ELF-1 (cell line): Measurements from ENCODE around the gene AQP12A.

Experiments used
- DNase-seq: peaks from one replicate; pipeline ENCODE4 v3.0.0-alpha.2; 2016; ENCODE audit warnings: low read depth, low spot score

AQP12A gene

DNA sequence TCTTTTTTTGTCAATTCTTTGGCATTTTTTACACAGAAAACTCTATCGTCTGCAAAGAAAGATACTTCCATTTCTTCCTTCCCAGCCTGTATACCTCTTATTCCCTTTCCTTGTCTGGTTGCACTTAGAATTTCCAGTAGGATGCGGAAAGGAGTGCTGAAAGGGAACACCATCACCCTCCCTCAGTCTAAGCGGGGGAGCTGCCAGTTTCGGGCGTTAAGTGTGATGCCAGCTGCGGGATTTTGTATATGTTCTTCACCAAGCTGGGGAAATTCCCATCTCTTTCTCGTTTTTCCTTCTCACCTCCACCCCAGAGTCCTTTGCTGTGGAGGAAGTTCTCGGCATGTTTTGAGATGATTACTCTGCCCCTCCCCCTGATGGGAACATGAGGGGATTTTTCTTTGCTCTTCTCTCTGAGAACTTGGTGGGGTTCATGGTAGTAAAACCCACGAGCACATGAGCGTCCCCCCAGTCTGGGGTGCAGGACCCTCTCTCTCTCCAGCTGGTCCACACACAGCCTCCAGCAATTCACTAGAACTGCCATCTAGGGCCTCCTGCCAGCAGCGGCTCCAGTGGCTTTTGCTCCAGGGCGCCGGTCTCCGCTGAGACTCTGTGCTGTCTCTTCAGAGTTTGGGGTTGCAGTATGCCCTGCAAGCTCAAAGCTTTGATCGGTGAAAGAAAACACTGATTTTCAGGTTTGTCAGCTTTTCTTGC, 15.5 kb downstream of the AQP12A start:
- DNase-seq, result peak; percentile 45

DNA sequence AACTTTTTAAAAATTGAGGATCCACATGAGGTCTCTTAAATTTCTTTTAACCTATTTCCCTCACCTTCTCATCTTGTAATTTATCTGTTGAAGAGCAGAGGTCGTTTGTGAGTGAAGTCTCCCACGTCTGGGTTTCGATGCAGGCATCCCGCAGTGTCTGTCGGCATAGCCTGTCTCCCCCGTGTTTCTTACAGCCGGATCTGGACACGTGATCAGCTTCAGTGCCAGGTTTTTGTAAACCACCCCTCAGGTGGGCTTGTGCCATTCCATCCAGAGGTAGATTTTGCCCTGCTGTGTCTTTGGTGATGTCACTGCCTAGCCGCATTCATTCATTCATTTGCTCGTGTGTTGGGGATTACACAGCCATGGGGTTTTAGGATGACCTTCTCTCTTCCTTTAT, 16.2 kb downstream of the AQP12A start:
- DNase-seq, result no peak

DNA sequence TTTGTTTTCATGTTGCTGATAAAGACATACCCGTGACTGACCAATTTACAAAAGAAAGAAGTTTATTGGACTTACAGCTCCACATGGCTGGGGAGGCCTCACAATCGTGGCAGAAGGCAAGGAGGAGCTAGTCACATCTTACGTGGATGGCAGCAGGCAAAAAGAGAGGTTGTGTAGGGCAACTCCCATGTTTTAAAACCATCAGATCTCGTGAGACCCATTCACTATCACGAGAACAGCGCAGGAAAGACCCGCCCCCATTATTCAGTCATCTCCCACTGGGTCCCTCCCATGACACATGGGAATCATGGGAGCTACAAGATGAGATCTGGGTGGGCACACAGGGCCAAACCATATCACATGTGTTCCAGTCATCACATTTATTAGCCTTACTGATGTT, 16.8 kb downstream of the AQP12A start:
- DNase-seq, result no peak

DNA sequence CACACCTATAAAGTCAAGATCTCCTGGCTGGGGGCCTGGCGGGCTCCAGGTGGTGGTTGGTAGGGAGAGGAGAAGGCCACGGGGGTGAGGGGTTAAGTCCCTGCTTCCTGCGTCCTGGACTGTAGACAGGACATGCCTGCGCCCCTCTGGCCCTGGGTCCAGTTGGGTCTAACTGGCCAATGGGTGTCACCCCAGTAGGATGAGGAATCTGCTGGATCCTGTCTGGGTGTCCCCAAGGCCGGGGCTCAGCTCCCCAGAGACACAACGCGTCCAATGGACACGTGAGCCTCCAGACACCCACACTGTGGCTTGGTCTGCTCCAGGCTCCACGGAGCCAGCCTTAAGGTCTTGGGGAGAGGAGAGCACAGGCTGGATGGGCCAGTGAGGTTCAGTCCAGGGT, 19.6 kb downstream of the AQP12A start:
- no peak for DNase-seq

DNA sequence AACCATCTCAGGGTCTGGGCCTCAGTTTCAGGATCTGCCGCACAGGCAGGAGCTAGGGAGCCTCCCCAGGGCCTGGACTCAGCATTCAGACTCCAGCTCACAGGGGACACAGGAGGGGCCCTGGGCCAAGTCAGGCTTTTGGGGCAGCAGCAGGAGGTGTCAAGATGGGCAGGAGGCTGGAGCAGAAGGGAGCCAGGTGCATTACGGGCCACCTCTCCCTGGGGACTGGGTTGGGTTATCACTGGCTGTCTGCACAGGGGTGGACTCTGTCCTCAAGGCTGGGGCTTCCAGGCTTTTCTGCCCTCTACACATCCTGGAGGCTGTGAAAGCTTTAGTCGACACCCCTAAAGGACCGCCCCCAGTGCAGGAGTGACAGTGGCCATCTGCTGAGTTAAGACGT, 20.0 kb downstream of the AQP12A start:
- no peak for DNase-seq

DNA sequence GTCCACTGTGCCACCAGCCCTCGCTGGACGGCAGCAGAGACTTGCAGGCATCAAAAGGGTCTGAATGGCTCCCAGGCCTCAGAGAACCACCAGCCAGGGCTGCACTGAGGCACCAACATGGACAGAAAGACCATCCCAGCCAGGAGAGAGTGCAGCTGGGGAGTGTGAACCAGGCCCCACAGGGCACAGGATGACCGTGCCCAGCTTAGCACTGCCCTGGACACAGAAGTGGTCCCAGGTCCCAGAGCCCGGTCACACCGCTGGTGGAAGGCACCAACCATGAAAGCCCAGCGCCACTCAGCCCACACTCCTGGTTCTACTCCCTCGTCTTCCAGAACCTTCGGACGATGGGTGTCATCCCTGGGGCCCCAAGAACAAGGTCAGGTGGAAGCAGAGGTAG, 20.5 kb downstream of the AQP12A start:
- no peak for DNase-seq

DNA sequence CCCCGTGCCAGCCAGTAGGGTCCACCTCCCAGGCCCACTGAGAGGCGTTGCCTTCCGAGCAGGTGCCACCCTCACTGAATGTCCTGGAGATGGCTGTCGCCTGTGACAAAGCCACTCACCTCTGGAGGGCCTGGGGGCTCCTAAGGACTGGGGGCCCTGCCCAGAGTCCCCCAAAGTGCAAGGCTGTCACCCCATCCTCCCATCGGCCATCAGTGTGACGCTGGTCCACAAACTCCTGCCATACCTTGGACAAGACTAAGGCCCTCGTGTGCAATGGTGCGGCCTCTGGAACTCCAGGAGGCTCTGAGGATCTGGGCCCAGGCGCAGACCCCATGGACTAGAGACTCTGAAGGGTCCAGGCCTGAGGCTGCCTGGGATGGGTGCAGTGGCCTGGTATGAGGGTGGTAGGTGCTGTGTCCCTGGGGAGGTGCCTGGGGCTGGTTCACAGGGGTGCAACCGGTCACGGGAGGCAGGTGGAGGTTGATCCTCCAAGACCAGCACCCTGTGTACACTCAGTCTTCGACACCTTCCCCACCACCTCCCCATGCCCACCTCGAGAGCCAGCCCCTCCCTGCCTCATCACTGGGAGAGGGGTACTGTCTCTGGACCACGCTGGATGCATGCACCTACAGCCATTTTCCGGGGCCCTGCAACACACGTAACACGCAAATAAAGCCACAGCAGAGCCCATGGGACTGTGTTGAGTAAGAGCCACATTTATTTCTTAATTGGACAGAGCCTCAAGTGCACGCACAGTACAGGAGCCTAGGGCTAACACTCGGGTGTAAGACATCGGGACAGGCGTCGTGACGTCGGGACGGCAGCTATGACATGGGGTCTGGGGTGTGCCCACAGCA, 21.6 kb downstream of the AQP12A start:
- no peak for DNase-seq

DNA sequence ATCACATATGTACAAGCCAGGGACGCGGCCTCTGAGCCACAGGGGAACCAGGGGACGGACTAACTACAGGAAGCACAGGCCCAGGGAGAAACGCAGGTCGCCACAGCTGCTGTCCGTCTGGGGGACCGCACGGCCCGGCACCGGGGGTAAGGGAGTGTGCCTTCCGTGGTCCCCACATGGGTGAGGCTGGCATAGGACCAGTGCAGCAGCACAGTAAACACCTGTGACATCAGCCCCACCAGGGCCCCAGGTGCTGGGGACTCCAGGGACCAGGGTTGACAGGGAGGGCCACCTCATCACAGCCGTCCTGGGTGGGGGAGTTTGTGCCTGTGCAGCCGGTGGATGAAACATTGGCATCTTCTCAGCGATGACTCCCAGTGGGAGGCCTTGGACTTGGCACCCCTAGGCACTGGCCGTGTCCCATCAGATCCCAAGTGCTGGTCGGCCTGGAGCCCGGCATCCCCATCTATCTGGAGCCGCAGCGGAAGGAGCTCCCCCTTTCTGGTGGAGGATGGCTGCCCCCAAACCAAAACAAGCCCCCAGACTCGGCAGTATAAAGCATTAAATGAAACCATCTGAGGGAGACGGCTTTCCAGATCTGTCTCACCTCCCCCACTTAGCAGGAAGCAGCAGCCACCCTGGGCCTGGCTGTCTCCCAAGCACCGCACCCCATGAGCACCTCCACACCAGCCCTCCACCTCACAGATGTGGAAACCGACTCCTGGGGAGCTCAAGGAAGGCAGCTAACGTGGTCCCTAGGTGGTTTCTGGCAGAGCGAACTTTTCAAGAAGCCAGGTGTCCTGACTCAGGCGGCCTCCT, 22.5 kb downstream of the AQP12A start:
- no peak for DNase-seq

DNA sequence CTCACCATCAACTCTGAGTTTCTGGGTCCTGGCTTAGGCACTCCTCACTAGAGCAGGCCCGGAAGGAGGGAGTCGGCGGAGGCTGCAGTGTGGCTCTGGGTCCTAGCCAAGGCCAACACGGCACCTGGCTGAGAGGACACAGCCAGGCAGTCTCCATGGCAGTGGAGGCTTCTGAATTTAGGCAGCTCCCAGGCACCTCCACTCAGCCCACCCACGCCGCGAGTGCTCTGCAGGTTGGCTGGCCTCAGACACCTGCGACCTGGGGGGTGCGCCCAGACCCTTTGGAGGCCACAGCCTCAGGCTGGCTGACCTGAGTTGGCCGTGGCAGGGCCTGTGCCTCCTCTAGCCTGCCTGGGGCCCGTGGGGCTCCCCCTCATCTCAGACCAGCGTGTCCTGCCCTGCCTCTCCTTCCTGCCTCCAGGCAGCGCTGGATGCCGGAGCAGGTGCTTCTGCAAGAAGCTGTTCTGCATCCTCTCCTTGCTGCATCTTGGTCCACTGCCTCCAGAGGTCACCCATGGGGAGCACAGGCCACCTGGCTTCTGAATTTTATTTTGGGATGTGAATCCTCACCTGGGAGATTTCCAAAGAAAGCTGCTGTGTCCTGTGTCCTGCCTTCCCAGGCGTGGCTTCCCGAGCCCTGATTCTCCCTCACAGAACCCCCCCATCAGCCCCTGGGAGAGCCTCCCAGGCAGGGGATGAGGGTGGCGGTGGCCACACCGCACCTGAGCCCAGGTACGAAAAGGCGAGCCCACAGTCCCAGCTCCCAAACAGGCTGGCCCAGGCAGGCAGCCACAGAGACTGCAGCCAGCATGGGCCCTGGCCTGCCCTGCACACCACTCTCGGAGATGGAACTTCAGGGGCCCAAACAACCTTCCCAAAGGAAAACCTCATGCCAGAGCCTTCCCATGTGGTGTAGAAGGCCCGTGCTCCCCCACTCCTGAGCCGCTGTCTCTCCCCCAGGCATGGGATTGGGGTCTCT, 23.4 kb downstream of the AQP12A start:
- DNase-seq, result no peak

DNA sequence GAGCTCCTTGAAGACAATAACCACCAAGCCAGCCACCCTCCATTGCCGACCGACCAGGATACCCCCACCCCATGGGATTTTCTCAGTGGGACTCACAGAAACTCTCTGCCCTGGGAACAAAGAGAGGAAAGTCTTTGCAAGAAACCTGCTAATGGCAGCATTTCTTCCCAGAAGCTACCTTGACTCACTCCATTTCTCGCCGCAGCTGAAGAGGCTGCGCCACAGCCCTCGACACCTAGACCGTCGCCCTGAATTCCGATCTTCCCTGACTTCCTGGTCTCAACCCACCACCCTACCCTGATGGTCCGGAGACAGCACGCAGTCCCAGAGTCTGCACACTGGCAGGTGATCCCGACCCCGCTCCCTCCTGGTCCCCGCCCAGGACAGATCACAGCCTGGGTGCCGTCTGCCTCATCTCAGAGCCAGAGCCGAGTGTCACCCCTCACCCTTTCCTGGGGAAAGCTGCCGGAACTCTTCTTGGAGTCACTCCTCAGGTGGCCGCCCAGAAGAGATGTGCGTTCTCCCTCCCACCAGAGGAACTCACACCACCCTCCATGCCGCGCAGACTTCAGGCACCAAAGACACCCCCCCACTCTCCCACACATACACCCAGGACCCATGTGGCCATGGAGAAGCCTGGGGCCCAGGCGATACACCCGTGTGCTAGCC, 24.6 kb downstream of the AQP12A start:
- no peak for DNase-seq

DNA sequence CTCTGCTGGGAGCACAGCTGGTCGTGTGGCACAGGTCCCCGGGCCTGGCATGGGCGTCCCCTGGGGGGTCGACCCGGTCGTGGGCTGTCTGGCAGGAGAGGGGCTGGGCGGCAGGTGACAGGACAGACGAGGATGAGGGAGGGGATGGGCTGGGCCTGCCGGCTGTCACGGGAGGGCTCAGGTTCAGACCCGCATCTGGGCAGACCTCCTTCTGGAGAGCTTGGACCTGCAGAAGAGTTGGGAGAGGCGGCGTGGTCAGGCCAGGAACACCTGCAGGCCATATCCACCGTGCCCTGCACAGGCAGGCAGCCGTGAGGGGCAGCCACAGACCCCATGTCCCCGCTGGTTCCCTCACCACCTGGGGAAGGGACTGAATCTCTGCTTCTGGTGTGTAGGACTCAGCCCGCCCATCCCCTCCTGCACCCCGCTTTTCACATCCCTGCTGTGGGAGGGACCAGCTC, 25.5 kb downstream of the AQP12A start:
- no peak for DNase-seq

DNA sequence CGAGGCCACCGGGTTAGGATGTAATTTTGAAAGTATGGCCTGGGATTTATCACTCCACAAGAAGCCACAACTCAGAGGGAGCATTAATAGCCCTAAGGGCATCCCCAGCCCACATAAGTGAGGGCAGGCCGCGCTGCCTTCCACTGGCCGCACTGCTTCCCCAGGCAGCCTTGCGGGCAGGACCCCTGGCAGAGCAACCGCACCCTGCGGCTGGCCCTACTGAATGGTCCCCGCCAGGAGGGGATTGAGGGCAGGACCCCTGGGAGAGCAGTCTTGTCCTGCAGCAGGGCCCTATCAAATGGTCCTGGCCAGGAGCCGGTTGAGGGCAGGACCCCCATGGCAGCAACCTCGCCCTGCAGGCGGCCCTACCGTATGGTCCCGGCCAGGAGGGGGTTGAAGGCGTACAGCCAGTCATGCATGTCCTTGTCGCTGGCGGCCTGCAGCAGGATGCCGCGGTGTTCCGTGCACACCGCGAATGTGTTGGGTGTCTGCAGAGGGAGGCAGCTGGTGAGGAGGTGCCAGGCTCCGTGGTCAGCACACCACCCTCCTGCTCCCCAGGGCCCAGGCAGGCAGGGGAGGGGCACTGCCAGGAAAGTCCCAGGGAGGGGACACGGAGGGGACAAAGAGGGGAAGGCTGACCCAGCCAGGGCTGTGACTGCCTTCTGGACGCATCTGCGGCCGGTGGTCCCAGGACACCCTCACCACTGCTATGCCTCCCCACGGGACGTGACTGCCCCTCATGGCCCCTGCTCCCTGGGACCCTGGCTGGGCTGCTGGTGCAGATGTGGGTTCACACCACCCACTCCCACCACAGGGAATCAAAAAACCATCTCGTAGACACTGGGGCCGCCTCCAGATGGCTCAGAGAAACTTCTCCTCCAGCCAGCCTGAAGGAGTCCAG, 26.3 kb downstream of the AQP12A start:
- DNase-seq, result no peak

DNA sequence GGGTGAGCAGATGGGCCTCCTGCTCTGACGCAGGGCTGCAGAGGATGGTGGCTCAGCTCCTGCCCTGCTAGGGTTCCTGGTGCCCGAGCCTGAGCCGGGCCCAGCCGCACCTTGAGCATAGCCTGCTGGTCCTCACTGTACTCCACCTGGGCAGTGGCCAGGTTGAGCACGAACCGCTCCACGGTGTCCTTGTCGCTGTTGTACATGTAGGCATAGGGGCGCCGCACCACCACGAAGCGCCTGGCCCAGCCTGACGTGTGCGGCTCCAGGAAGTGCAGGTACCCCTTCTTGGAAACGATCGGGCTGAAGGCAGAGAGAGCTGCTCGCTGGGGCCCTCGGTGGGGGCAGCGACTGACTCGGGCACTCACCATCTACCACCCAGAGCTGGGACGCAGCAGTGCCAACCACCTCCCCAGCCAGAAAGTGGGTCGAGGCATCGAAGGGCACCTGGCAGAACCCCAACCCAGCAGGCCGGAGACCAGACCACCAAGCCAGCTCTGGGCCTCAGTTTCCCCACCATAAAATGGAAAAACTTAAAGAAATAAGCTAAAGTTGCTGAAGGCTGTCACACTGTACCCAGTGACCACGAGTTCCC, 27.3 kb downstream of the AQP12A start:
- no peak for DNase-seq

DNA sequence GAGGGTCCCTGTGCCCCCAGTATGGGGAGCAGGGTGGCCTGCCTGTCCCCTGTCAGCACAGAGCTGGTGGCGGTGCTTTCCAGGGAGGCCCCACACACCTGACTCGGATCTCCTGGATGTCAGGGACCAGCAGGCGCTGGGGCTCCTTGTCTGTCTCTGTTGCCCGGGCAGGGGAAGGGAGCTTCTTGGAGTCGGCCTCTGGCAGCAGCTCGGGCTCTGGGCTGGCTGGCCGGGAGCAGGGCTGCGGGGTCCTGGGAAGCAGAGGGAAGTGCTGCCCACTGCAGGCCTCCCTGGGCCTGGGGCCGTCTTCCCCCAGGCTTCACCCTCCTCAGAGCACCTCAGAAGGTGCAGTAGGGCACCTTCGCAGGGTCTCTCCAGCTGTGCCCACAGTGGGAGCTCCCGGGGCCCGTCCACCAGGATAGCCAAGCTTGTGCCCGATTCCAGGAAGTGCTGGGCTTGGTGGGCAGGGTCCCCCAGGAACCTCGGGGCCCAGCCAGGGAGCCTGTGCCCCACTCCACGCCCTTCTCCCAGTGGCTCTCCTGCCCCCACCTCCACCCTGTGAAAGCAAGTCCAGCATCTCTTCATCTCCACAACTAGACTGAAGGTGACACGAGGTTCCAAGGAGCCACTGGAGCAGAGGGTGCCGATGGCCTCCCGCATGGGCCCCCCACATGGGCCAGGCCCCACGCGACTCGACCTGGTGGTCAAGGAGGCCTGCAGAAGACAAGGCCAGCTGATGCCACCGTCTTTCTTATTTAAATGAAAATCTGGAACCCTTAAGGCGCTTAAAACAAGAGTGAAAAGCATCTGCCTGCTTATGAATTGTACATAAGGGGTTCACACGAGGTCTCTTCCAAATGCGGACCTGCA, 28.2 kb downstream of the AQP12A start:
- DNase-seq, result no peak

DNA sequence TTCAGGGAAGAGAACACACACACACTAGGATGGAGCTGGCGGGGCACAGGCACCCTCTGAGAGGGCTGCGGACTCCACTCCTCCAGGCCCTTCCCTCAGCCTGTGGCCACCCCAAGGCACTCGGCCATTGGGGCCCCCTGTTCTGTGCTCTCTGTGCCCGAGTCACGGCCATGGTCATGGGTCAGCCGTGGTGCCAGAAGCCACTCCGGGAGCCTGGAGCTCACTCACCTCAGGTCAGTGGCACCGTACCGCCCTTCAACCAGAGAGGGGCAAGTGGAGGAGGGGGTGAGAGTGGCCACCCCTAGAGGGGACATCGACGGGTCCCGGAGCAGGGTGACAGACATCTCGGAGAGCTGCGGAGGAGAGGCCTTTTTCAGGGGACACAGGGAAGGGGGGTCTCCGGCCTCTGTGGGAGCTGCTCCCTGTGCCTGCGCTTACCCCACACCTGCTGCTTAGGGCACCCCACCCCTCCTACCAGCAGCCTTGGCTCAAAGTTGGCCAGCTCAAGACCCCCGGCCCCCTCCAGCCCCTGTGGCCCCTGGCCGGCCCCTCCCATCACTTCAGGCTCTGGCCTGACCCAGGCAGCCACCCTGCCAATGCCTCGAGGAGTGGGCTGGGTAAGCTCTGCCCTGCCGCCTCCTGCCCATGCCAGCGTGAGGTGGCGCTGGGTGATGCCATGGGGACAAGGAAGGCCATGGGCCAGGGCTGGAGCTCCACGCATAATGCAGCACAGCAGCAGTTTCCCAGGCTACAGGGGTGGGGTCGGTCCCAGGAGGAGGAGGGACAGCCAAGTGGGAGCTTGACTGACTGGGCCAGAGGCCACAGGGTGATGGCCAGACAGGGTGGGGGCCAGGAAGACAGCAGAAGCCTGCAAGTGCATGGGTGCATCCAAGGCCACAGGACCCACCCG, 29.3 kb downstream of the AQP12A start:
- DNase-seq, result no peak

DNA sequence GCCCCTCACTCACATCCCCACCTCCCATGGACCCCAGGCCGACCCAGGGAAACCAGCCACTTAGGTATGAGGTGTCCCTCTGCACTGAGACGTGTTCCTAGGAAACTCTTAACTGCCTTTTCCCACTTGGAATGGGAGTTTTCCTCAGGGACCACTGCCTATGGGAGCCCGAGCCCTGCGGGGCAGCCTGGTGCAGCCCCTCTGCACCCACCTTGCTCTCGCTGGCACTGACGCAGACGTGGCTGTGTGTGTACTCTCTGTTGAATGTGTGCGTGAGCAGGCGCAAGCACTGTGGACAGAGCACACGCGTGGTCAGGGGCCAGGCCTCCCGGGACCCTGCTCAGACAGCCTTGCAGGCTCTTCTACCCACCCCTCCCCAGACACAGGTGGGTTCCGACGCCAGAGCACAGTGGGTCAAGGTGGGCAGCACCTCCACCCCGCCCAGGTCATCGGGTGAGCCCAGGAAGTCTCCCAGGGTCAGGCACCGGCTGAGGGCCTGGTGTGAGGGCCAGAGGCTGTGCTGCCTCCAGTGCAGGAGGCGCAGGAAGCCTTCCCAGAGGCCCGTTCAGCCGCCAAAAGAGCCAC, 30.0 kb downstream of the AQP12A start:
- no peak for DNase-seq

DNA sequence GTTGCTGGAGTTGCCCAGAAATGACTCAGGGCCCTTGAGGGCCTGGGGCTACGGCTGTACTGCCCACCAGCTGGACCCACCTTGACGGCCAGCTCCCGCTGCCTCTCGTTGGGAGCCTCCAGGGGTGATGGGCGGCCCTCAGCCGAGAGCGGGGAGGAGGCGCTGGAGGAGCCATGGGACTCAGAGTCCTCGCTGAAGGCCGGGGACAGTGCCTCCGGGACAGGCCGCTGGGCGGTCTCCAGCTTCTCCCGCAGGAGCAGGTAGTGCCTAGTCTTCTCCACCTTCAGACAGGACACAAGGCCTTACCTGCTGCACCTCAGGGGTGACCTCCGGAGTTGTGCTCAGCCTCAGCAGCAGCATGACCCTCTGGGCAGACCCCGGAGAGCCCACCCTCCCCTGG, 30.7 kb downstream of the AQP12A start:
- no peak for DNase-seq
